ENCODE data around the gene CEP112.

- TF ChIP-seq POLR2A (IDR thresholded peaks at IDR 0.05) (no peak), CTCF (IDR thresholded peaks at IDR 0.05) (no peak)
These were observed 4.2 kb downstream of the CEP112 start for GRCh38 chr17:66187718-66188117.

Measured in testis (tissue), 2 donors.